HepG2 (cell line): ENCODE results near the gene ENTREP3. TPM values are rescaled to one million over a fixed set of nuclear protein-coding genes. Genes with fewer than 3 reads are reported as not detected.

ENCODE experiments used
- ARID2 ChIP-seq: sonication (generic); formaldehyde crosslinking; IDR thresholded peaks from 2 replicates; pipeline ENCODE4 v1.8.1; 2022; ENCODE audit warnings: mild to moderate bottlenecking, missing genetic modification reagents, borderline replicate concordance
- JUND ChIP-seq: sonication (generic); formaldehyde crosslinking; IDR thresholded peaks from 2 replicates; pipeline ENCODE4 v1.8.0; 2022; ENCODE audit warnings: mild to moderate bottlenecking, missing genetic modification reagents
- KMT2B ChIP-seq: IDR thresholded peaks from 2 replicates; pipeline ENCODE4 v1.6.1; 2016; ENCODE audit warnings: missing genetic modification reagents, missing compliant biosample characterization
- MTA3 ChIP-seq: sonication (generic); formaldehyde crosslinking; IDR thresholded peaks from 2 replicates; pipeline ENCODE4 v1.4.0; 2020; ENCODE audit warnings: missing genetic modification reagents
- NBN ChIP-seq: fragments of 450-650 bp; conservative IDR thresholded peaks from 2 replicates; pipeline ENCODE4 v1.6.1; 2017
- NFE2 ChIP-seq: sonication (generic); formaldehyde crosslinking; IDR thresholded peaks from 2 replicates; pipeline ENCODE4 v1.4.0; 2020; ENCODE audit warnings: missing genetic modification reagents
- RBM39 ChIP-seq: fragments of 200-400 bp; formaldehyde crosslinking; IDR thresholded peaks from one replicate; pipeline ENCODE4 v1.6.1; 2018; ENCODE audit warnings: antibody characterized with exemption, mild to moderate bottlenecking, low read depth, low read length; ENCODE audit not compliant: poor library complexity, severe bottlenecking
- SCMH1 ChIP-seq: sonication (generic); formaldehyde crosslinking; IDR thresholded peaks from 2 replicates; pipeline ENCODE4 v1.9.0; 2021; ENCODE audit warnings: missing genetic modification reagents, mild to moderate bottlenecking, borderline replicate concordance
- SNRNP70 ChIP-seq: fragments of 200-400 bp; formaldehyde crosslinking; IDR thresholded peaks from 2 replicates; pipeline ENCODE4 v1.6.1; 2017; ENCODE audit warnings: mild to moderate bottlenecking, low read depth, low read length, moderate library complexity
- SP1 ChIP-seq, 2 experiments: fragments of 450-650 bp in 1 of 2; sonication (generic) in 1 of 2; formaldehyde crosslinking in 1 of 2; IDR thresholded peaks; 2 replicates each; pipeline versions ENCODE4 v1.4.0 to v1.6.1; 2016 to 2020; ENCODE audit warnings: missing genetic modification reagents in 1 of 2
- STAT5B ChIP-seq: sonication (generic); formaldehyde crosslinking; IDR thresholded peaks from 2 replicates; pipeline ENCODE4 v1.4.0; 2020; ENCODE audit warnings: missing genetic modification reagents
- YY1 ChIP-seq: IDR thresholded peaks from 2 replicates; pipeline ENCODE4 v1.6.1; 2011; ENCODE audit warnings: low read length, low read depth, moderate library complexity, mild to moderate bottlenecking; ENCODE audit not compliant: insufficient read depth, insufficient replicate concordance
- ZFP90 ChIP-seq: sonication (generic); formaldehyde crosslinking; IDR thresholded peaks from 2 replicates; pipeline ENCODE4 v1.8.0; 2022; ENCODE audit warnings: missing genetic modification reagents, mild to moderate bottlenecking, inconsistent platforms, borderline replicate concordance
- ZNF225 ChIP-seq: sonication (generic); formaldehyde crosslinking; IDR thresholded peaks from 2 replicates; pipeline ENCODE4 v1.4.0; 2020; ENCODE audit warnings: mild to moderate bottlenecking, missing genetic modification reagents
- ZNF253 ChIP-seq: sonication (generic); formaldehyde crosslinking; IDR thresholded peaks from 2 replicates; pipeline ENCODE4 v1.8.0; 2022; ENCODE audit warnings: mild to moderate bottlenecking, missing genetic modification reagents, borderline replicate concordance
- ZNF264 ChIP-seq: sonication (generic); formaldehyde crosslinking; IDR thresholded peaks from 2 replicates; pipeline ENCODE4 v1.4.0; 2020; ENCODE audit warnings: missing genetic modification reagents
- ZNF451 ChIP-seq: sonication (generic); formaldehyde crosslinking; IDR thresholded peaks from 2 replicates; pipeline ENCODE4 v1.5.0; 2020; ENCODE audit warnings: mild to moderate bottlenecking, missing genetic modification reagents
- ZNF614 ChIP-seq: IDR thresholded peaks from 2 replicates; pipeline ENCODE4 v1.6.1; 2018; ENCODE audit warnings: missing biosample characterization, missing genetic modification reagents, inconsistent platforms, borderline replicate concordance
- ZNF775 ChIP-seq: sonication (generic); formaldehyde crosslinking; IDR thresholded peaks from 2 replicates; pipeline ENCODE4 v1.4.0; 2020; ENCODE audit warnings: missing genetic modification reagents, mild to moderate bottlenecking, moderate library complexity, borderline replicate concordance
- ZNF781 ChIP-seq: sonication (generic); formaldehyde crosslinking; IDR thresholded peaks from 2 replicates; pipeline ENCODE4 v1.5.1; 2020; ENCODE audit warnings: borderline replicate concordance, mild to moderate bottlenecking, missing genetic modification reagents; ENCODE audit errors: not compliant biosample characterization
- ZNF879 ChIP-seq: sonication (generic); formaldehyde crosslinking; IDR thresholded peaks from 2 replicates; pipeline ENCODE4 v1.8.1; 2023; ENCODE audit warnings: missing genetic modification reagents
- ZNF883 ChIP-seq: sonication (generic); formaldehyde crosslinking; IDR thresholded peaks from 2 replicates; pipeline ENCODE4 v1.5.1; 2020; ENCODE audit warnings: mild to moderate bottlenecking, missing genetic modification reagents; ENCODE audit errors: not compliant biosample characterization
- polyA plus RNA-seq, 8 experiments: library from polyadenylated mRNA; depleted of rRNA in 3 of 8; stranded (reverse) in 7 of 8; unstranded in 1 of 8; fragments of >200 nt; fragmentation: Illumina TruSeq in 4 of 8; extraction: Trizol in 4 of 8; gene quantifications; 2 replicates each; pipeline versions ENCODE4 v1.2.1 to v1.2.3, GENCODE V29; 2011 to 2016; ENCODE audit warnings: low read depth in 4 of 8, missing spikeins in 1 of 8, mixed read lengths in 1 of 8; ENCODE audit not compliant: insufficient read depth in 1 of 8
- total RNA-seq, 5 experiments: library from RNA; depleted of rRNA; stranded (reverse); fragments of >200 nt; fragmentation: Illumina TruSeq; extraction: Trizol; gene quantifications; 2 replicates each; pipeline ENCODE4 v1.2.3, GENCODE V29; 2016; ENCODE audit warnings: low read depth in 1 of 5
- TF ChIP-seq, protein P1 (sequence below): sonication (generic); formaldehyde crosslinking; IDR thresholded peaks from 2 replicates; pipeline ENCODE4 v1.5.0; 2020; ENCODE audit warnings: mild to moderate bottlenecking, low read depth, missing genetic modification reagents, borderline replicate concordance
- TF ChIP-seq, protein P2 (sequence below): fragments of 450-650 bp; IDR thresholded peaks from 2 replicates; pipeline ENCODE4 v1.6.1; 2017; ENCODE audit warnings: mild to moderate bottlenecking
- TF ChIP-seq, protein P3 (sequence below): sonication (generic); formaldehyde crosslinking; IDR thresholded peaks from 2 replicates; pipeline ENCODE4 v1.5.1; 2020; ENCODE audit warnings: missing genetic modification reagents, mild to moderate bottlenecking, borderline replicate concordance

ENTREP3 gene
- total and polyA plus RNA-seq, 2 of the 13 experiments (the other 11 are each of a cell fraction or from before 2014, with no cell fraction given), result 4.1 to 9.9 TPM

GRCh38 chr1:155241069-155241679 is 14.1 kb downstream of the ENTREP3 start (continued):
- TF ChIP-seq SP1 (IDR thresholded peaks at IDR 0.05), result no peak
- peak; percentile 24; the same call in 1 of the 2 replicates for TF ChIP-seq SP1 (CRISPR knock-in tag; IDR thresholded peaks at IDR 0.05)
- TF ChIP-seq ARID2 (CRISPR knock-in tag), result no peak
- no peak for TF ChIP-seq ZNF451 (CRISPR knock-in tag)
- no peak for TF ChIP-seq ZNF879 (CRISPR knock-in tag)
- TF ChIP-seq SCMH1, result no peak
- TF ChIP-seq ZFP90 (CRISPR knock-in tag), result no peak
- no peak for TF ChIP-seq ZNF225 (CRISPR knock-in tag)
- TF ChIP-seq NBN, result no peak
- TF ChIP-seq, protein P1, sequence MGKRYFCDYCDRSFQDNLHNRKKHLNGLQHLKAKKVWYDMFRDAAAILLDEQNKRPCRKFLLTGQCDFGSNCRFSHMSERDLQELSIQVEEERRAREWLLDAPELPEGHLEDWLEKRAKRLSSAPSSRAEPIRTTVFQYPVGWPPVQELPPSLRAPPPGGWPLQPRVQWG (CRISPR knock-in tag), result no peak
- peak; percentile 94 for TF ChIP-seq YY1
- no peak for TF ChIP-seq RBM39
- TF ChIP-seq JUND (CRISPR knock-in tag), result no peak
- no peak for TF ChIP-seq ZNF781 (CRISPR knock-in tag)
- TF ChIP-seq, protein P2, sequence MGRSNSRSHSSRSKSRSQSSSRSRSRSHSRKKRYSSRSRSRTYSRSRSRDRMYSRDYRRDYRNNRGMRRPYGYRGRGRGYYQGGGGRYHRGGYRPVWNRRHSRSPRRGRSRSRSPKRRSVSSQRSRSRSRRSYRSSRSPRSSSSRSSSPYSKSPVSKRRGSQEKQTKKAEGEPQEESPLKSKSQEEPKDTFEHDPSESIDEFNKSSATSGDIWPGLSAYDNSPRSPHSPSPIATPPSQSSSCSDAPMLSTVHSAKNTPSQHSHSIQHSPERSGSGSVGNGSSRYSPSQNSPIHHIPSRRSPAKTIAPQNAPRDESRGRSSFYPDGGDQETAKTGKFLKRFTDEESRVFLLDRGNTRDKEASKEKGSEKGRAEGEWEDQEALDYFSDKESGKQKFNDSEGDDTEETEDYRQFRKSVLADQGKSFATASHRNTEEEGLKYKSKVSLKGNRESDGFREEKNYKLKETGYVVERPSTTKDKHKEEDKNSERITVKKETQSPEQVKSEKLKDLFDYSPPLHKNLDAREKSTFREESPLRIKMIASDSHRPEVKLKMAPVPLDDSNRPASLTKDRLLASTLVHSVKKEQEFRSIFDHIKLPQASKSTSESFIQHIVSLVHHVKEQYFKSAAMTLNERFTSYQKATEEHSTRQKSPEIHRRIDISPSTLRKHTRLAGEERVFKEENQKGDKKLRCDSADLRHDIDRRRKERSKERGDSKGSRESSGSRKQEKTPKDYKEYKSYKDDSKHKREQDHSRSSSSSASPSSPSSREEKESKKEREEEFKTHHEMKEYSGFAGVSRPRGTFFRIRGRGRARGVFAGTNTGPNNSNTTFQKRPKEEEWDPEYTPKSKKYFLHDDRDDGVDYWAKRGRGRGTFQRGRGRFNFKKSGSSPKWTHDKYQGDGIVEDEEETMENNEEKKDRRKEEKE, result no peak
- TF ChIP-seq ZNF775 (CRISPR knock-in tag), result no peak
- no peak for TF ChIP-seq ZNF883 (CRISPR knock-in tag)
- TF ChIP-seq ZNF264 (CRISPR knock-in tag), result no peak
- TF ChIP-seq ZNF614 (CRISPR knock-in tag), result no peak
- TF ChIP-seq STAT5B (CRISPR knock-in tag), result no peak
- peak; percentile 72 for TF ChIP-seq KMT2B (CRISPR knock-in tag)
- no peak for TF ChIP-seq NFE2 (CRISPR knock-in tag)
- no peak for TF ChIP-seq MTA3 (CRISPR knock-in tag)
- TF ChIP-seq SNRNP70, result no peak
- TF ChIP-seq, protein P3, sequence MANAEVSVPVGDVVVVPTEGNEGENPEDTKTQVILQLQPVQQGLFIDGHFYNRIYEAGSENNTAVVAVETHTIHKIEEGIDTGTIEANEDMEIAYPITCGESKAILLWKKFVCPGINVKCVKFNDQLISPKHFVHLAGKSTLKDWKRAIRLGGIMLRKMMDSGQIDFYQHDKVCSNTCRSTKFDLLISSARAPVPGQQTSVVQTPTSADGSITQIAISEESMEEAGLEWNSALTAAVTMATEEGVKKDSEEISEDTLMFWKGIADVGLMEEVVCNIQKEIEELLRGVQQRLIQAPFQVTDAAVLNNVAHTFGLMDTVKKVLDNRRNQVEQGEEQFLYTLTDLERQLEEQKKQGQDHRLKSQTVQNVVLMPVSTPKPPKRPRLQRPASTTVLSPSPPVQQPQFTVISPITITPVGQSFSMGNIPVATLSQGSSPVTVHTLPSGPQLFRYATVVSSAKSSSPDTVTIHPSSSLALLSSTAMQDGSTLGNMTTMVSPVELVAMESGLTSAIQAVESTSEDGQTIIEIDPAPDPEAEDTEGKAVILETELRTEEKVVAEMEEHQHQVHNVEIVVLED, result peak; percentile 51; the same call in 1 of the 2 replicates
- TF ChIP-seq ZNF253 (CRISPR knock-in tag), result no peak
